Mesenchymal stem cell (in vitro differentiated cells and primary cell): ENCODE data around the gene SV2C.

ENCODE experiments used
- DNase-seq: peaks from one replicate; pipeline ENCODE4 v3.0.0-alpha.2; 2013
- H2AFZ ChIP-seq: one replicate; pipeline ENCODE4 v1.6.1; 2013; ENCODE audit warnings: low read depth, mild to moderate bottlenecking, control low read depth, inconsistent platforms, low read length, moderate library complexity
- H2AK5ac ChIP-seq: 2 replicates; pipeline ENCODE4 v1.6.1; 2013; ENCODE audit warnings: low read length, moderate library complexity, mild to moderate bottlenecking, inconsistent platforms; ENCODE audit not compliant: severe bottlenecking
- H2BK120ac ChIP-seq: one replicate; pipeline ENCODE4 v1.6.1; 2013; ENCODE audit warnings: low read depth, mild to moderate bottlenecking, inconsistent platforms, low read length, moderate library complexity
- H2BK12ac ChIP-seq, 2 experiments: one replicate each; pipeline ENCODE4 v1.6.1; 2013; ENCODE audit warnings: inconsistent platforms in 2 of 2, low read length in 2 of 2, mild to moderate bottlenecking in 2 of 2, moderate library complexity in 2 of 2, control low read depth in 1 of 2
- H2BK15ac ChIP-seq: one replicate; pipeline ENCODE4 v1.6.1; 2013; ENCODE audit warnings: mild to moderate bottlenecking, low read depth, inconsistent platforms; ENCODE audit not compliant: poor library complexity, severe bottlenecking
- H2BK5ac ChIP-seq: 2 replicates; pipeline ENCODE4 v1.6.1; 2013; ENCODE audit warnings: low read depth, mild to moderate bottlenecking, low read length, control low read depth, inconsistent platforms; ENCODE audit not compliant: poor library complexity, severe bottlenecking
- H3K14ac ChIP-seq, 2 experiments: one replicate each; pipeline ENCODE4 v1.6.1; 2013; ENCODE audit warnings: inconsistent platforms in 2 of 2, low read length in 2 of 2, control low read depth in 1 of 2, mild to moderate bottlenecking in 1 of 2, moderate library complexity in 1 of 2
- H3K18ac ChIP-seq, 2 experiments: one replicate each; pipeline ENCODE4 v1.6.1; 2013; ENCODE audit warnings: inconsistent platforms in 2 of 2, low read length in 2 of 2, control low read depth in 1 of 2, low read depth in 1 of 2, mild to moderate bottlenecking in 1 of 2
- H3K23ac ChIP-seq, 2 experiments: one replicate each; pipeline ENCODE4 v1.6.1; 2013; ENCODE audit warnings: inconsistent platforms in 2 of 2, low read length in 2 of 2, mild to moderate bottlenecking in 2 of 2, moderate library complexity in 2 of 2, control low read depth in 1 of 2
- H3K27ac ChIP-seq: 2 replicates; pipeline ENCODE4 v1.5.1; 2013; ENCODE audit warnings: mild to moderate bottlenecking, moderate library complexity, low read length, control low read depth, inconsistent platforms; ENCODE audit not compliant: poor library complexity, severe bottlenecking
- H3K27me3 ChIP-seq, 2 experiments: 2 replicates each; pipeline versions ENCODE4 v1.6.1 to v1.7.0; 2013; ENCODE audit warnings: low read length in 2 of 2, mild to moderate bottlenecking in 2 of 2, moderate library complexity in 2 of 2, control low read depth in 1 of 2, inconsistent platforms in 1 of 2; ENCODE audit not compliant: control insufficient read depth in 1 of 2, insufficient read depth in 1 of 2
- H3K36me3 ChIP-seq, 2 experiments: 2 replicates each; pipeline versions ENCODE4 v1.6.1 to v1.7.0; 2013; ENCODE audit warnings: low read length in 2 of 2, control low read depth in 1 of 2, inconsistent platforms in 1 of 2, low read depth in 1 of 2, mild to moderate bottlenecking in 1 of 2; ENCODE audit not compliant: insufficient read depth in 2 of 2, control insufficient read depth in 1 of 2
- H3K4ac ChIP-seq, 2 experiments: one replicate each; pipeline ENCODE4 v1.6.1; 2013; ENCODE audit warnings: inconsistent platforms in 2 of 2, low read length in 2 of 2, mild to moderate bottlenecking in 2 of 2, moderate library complexity in 2 of 2, control low read depth in 1 of 2, low read depth in 1 of 2
- H3K4me1 ChIP-seq: 2 replicates; pipeline ENCODE4 v1.6.1; 2013; ENCODE audit warnings: low read depth, low read length, control low read depth; ENCODE audit not compliant: control insufficient read depth, insufficient read depth
- H3K4me2 ChIP-seq: 2 replicates; pipeline ENCODE4 v1.6.1; 2013; ENCODE audit warnings: low read length, mild to moderate bottlenecking, inconsistent platforms; ENCODE audit not compliant: poor library complexity, severe bottlenecking
- H3K4me3 ChIP-seq, 2 experiments: 2 replicates each; pipeline versions ENCODE4 v1.5.1 to v1.7.0; 2013; ENCODE audit warnings: low read length in 2 of 2, mild to moderate bottlenecking in 2 of 2, control low read depth in 1 of 2, low read depth in 1 of 2; ENCODE audit not compliant: insufficient read depth in 1 of 2
- H3K79me1 ChIP-seq: replicated peaks from 2 replicates; pipeline ENCODE4 v1.6.1; 2013; ENCODE audit warnings: mild to moderate bottlenecking, control low read depth, low read length, inconsistent platforms; ENCODE audit not compliant: poor library complexity, severe bottlenecking
- H3K9ac ChIP-seq: 2 replicates; pipeline ENCODE4 v1.7.0; 2013; ENCODE audit warnings: mild to moderate bottlenecking, low read length, moderate library complexity
- H3K9me3 ChIP-seq: 2 replicates; pipeline ENCODE4 v1.7.0; 2013; ENCODE audit warnings: mild to moderate bottlenecking, low read length; ENCODE audit not compliant: control insufficient read depth
- H4K8ac ChIP-seq: one replicate; pipeline ENCODE4 v1.6.1; 2013; ENCODE audit warnings: inconsistent platforms, mild to moderate bottlenecking, low read length, moderate library complexity
- H4K91ac ChIP-seq: one replicate; pipeline ENCODE4 v1.6.1; 2013; ENCODE audit warnings: mild to moderate bottlenecking, low read length, inconsistent platforms
- WGBS: methylation state at CpG from one replicate; pipeline ENCODE4 v1.1.7; 2013; ENCODE audit warnings: mixed read lengths; 5-methylcytosine and 5-hydroxymethylcytosine counted together

The SV2C gene

DNA sequence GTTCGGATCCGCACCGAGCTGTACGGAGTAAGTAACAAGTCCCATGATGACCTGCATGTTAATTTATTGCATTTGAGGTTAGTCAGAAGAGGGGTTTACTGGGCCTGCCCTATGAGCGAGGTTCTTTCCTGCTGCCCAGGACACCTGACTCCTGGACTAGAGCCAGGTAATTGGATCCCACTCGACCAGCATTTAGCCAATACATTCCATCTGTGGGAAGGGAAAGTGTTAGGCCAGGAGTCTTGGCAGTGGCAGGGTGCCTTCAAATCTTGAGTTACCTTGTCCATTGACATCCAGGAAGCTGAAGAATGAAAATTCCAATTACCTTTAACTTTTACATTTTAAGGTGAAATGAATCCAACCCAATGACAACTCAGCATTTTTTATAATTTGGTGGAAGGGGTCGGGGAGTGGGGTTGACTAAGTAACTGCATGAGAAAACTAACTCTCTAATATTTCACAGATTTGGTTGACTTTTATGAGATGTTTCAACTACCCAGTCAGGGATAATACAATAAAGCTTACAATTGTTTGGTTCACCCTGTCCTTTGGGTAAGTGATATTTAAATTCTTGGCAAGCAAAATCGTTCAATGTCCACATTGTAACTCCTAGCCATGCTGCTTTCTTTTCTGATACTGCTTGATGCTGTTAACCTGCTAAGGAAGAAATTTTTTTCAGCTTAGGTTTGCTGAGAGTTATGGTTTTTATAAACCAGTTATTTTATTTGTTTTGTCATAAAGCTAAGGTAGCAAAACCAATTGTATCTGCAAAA lies 208.3 kb downstream of the SV2C start:
- Histone ChIP-seq H2BK120ac (no peak overlapping the region), H3K9ac (no peak overlapping the region), H3K14ac (no peak overlapping the region), H4K91ac (no peak overlapping the region), H3K4me3 (no peak overlapping the region), H3K27ac (no peak overlapping the region), H3K27me3 (no peaks in the 10 kb centered on the region), H3K9me3 (no peaks in the 10 kb centered on the region), H3K4ac (no peak overlapping the region), H2BK12ac (no peak overlapping the region), H2AFZ (no peak overlapping the region), H4K8ac (no peak overlapping the region), H3K4me1 (peaks cover 1% of the 10 kb centered on the region), H3K23ac (no peak overlapping the region), H3K4me2 (no peak overlapping the region), H3K36me3 (no peaks in the 10 kb centered on the region), H3K79me1 (no peaks in the 10 kb centered on the region), H2BK15ac (no peak overlapping the region), H2AK5ac (no peak overlapping the region), H2BK5ac (no peak overlapping the region), H3K18ac (no peak overlapping the region)
- no peak for DNase-seq
- 89% methylated on average over 6 of the region's 8 CpGs for WGBS

DNA sequence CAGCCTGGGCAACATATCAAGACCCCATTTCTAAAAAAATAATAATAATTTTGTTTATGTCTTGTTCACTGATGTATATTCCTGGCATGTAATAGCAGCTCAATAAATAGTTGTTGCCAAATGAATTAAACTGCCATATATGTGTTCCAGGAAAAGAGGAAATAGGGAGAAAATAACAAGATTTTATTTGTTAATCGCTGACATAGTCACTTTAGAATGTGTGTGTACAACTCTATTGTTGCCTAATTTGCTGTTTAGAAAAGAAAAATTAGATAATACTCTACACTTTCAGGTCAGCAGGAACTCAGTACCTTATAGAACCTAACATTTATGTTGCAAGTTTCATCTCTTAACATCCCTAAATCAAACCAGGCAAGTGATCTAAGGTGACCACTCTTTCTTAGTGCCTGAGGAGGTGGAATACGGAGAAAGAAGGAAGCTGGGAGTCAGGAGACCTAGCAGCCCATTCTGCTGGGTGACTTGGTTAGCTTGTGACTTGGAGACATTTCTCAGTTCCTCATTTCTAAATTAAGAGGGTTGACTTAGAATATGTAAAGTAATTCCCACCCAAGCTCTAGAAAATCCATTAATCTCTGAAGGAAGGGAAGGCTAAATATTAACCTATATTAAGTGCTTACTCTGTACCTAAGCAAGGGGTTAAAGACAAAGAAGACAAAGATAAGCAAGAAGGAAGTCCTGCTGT lies 209.6 kb downstream of the SV2C start:
- no peaks in the 10 kb centered on the region for H3K79me1 ChIP-seq
- DNase-seq, result no peak
- no peak overlapping the region for H3K4me2 ChIP-seq
- H3K36me3 ChIP-seq, result no peaks in the 10 kb centered on the region
- H3K4ac ChIP-seq, result no peak overlapping the region
- no peak overlapping the region for H4K8ac ChIP-seq
- WGBS, result 83% methylated on average over 1 of the region's 2 CpGs
- no peak overlapping the region for H3K9ac ChIP-seq
- no peak overlapping the region for H3K14ac ChIP-seq
- H3K18ac ChIP-seq, result no peak overlapping the region
- no peak overlapping the region for H2BK12ac ChIP-seq
- no peak overlapping the region for H2BK15ac ChIP-seq
- no peak overlapping the region for H3K4me3 ChIP-seq
- no peaks in the 10 kb centered on the region for H3K9me3 ChIP-seq
- no peak overlapping the region for H2BK120ac ChIP-seq
- H2AK5ac ChIP-seq, result no peak overlapping the region
- H3K27me3 ChIP-seq, result no peaks in the 10 kb centered on the region
- peaks cover 1% of the 10 kb centered on the region for H3K4me1 ChIP-seq
- H2AFZ ChIP-seq, result no peak overlapping the region
- H3K23ac ChIP-seq, result no peak overlapping the region
- H2BK5ac ChIP-seq, result no peak overlapping the region
- no peak overlapping the region for H3K27ac ChIP-seq
- no peak overlapping the region for H4K91ac ChIP-seq

DNA sequence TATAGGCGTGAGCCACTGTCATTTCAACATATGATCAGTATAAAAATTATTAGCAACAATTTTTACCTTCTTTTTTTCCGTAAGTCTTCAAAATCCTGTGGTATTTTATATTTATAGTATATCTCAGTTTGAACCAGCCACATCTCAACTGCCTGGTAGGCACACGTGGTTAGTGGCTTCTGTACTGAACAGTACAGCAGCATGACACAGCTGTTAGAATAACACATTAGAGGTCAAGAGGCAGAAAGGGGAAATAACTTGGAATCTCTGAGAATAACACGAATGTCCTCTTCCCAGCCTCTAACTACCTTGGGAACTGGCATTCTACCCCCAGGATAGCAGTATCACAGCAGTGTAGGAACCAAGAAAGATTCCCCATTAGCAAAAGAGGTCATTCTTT lies 211.4 kb downstream of the SV2C start:
- no peak overlapping the region for H2BK15ac ChIP-seq
- WGBS, result 50% methylated on average over 2 of the region's 4 CpGs

DNA sequence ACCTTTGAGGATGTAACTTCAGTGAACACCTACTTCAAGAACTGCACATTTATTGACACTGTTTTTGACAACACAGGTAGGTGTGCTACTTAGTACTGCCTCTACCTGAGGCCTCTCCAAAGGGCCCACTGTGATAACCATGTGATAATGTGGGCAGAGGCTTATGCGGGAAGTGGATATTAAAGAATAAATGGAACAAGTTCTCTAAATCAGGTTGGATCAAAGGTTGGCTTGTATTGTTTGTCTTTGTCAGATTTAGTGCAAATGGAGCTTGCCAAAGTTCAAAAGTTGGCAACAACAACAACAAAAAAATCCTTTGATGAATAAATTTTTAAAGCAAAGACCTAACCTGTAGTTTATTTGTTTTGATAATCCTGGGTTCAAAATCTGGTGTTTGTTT lies 215.7 kb downstream of the SV2C start:
- H3K9me3 ChIP-seq, result no peaks in the 10 kb centered on the region
- no peaks in the 10 kb centered on the region for H3K27me3 ChIP-seq
- H4K91ac ChIP-seq, result no peak overlapping the region
- no peaks in the 10 kb centered on the region for H3K36me3 ChIP-seq
- H3K23ac ChIP-seq, result no peak overlapping the region
- H3K4ac ChIP-seq, result no peak overlapping the region
- no peak overlapping the region for H2AK5ac ChIP-seq
- H3K14ac ChIP-seq, result no peak overlapping the region
- no peak overlapping the region for H2AFZ ChIP-seq
- no peak overlapping the region for H2BK120ac ChIP-seq
- H3K18ac ChIP-seq, result no peak overlapping the region
- no peak overlapping the region for H3K4me3 ChIP-seq
- 91% methylated on average over 1 of the region's 1 CpG for WGBS
- no peak overlapping the region for H3K27ac ChIP-seq
- H2BK15ac ChIP-seq, result no peak overlapping the region
- no peak overlapping the region for H2BK12ac ChIP-seq
- DNase-seq, result no peak
- no peak overlapping the region for H3K9ac ChIP-seq
- no peak overlapping the region for H3K4me2 ChIP-seq
- no peak overlapping the region for H4K8ac ChIP-seq
- peaks cover 1% of the 10 kb centered on the region for H3K4me1 ChIP-seq
- no peaks in the 10 kb centered on the region for H3K79me1 ChIP-seq
- H2BK5ac ChIP-seq, result no peak overlapping the region

More for the DNA sequence above, 211.4 kb downstream of the SV2C start:
- Histone ChIP-seq H2AFZ (no peak overlapping the region), H3K9me3 (no peaks in the 10 kb centered on the region), H2BK5ac (no peak overlapping the region), H2BK12ac (no peak overlapping the region), H3K23ac (no peak overlapping the region), H3K14ac (no peak overlapping the region), H2BK120ac (no peak overlapping the region), H3K4ac (no peak overlapping the region), H3K18ac (no peak overlapping the region), H3K9ac (no peak overlapping the region), H4K8ac (no peak overlapping the region), H4K91ac (no peak overlapping the region), H3K36me3 (no peaks in the 10 kb centered on the region), H3K79me1 (no peaks in the 10 kb centered on the region), H3K4me2 (no peak overlapping the region), H3K27me3 (no peaks in the 10 kb centered on the region), H3K4me1 (peaks cover 1% of the 10 kb centered on the region), H2AK5ac (no peak overlapping the region), H3K4me3 (no peak overlapping the region), H3K27ac (no peak overlapping the region)
- no peak for DNase-seq
